Measurements from ENCODE around the gene FILIP1.

FILIP1 gene

DNA sequence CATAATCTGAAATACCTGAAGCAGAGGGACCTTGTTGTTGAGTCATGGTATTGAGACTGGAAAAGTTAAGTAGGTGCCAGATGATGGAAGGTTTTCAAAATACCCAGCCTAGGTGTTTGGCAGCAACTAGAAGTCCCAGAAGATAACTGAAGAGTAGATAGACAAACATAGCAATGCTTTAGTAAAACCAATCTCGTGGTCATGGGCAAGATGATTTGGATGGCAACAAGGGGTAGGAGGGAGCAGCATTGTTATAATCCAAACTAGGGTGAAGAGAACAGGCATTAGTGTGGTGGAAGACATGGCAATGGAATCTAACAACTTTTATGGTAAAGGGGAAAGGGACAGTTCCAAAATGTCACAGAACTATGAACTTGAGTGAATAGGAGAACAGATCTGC lies 2.3 kb downstream of the FILIP1 start:
- DNase-seq = no peak

GRCh38 chr6:75490706-75491105 lies 2.9 kb downstream of the FILIP1 start:
- no peak for DNase-seq

- no peak for DNase-seq
Observed at GRCh38 chr6:75489025-75489424, 4.6 kb downstream of the FILIP1 start.

- no peak for DNase-seq
Observed at GRCh38 chr6:75488033-75488432, 5.6 kb downstream of the FILIP1 start.

DNA sequence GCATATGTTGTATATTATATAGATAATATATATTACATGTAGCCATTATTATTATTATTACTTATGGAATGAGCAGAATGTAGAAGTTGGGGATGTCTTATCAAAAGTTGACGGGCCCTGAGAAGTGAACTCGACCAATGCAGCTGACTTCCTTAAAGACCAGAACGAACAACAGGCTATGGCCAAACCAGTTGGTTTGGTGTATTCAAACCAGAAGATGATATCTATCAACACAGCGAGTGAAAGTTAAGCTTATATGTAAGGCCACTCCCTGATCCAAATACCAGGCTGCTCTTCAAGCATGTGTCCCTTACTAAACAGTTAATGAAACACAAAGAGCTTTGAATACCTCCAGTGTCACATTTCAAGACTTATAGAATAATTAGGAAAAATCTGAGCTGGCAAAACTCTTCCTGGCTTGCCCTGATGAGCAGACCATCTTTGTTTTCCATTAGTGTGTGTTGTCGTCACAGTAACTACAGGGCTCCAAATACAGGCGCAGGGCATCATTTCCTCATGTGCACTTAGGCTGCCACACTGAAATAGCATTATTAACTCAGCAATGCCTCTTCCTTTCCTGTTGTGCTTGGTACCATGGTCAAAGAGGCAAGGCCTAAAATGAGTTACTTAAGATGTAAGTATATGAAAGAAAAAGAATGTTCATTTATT lies 6.6 kb downstream of the FILIP1 start:
- no peak for DNase-seq

DNA sequence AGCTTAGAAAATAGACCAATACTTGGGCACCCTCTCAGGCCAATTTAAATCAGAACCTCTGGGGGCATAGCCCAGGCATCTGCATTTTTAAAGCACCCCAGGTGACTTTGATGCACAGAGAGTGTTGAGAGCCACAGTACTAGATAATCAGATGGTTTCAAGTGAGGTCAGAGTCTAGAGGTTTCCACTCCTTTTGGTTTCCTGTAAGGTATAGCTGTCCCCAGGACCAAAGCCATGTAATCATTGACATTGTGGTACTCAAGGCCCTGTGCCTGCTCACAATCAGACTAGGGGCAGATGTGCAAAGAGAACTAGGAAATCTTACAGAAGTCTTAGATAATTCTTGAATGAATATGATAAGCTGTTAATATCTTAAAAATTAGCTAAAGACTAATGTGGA lies 9.1 kb downstream of the FILIP1 start:
- no peak for DNase-seq

GRCh38 chr6:75483136-75483952 lies 10.3 kb downstream of the FILIP1 start:
- DNase-seq = no peak

GRCh38 chr6:75481936-75482593 lies 11.5 kb downstream of the FILIP1 start:
- DNase-seq = no peak

DNA sequence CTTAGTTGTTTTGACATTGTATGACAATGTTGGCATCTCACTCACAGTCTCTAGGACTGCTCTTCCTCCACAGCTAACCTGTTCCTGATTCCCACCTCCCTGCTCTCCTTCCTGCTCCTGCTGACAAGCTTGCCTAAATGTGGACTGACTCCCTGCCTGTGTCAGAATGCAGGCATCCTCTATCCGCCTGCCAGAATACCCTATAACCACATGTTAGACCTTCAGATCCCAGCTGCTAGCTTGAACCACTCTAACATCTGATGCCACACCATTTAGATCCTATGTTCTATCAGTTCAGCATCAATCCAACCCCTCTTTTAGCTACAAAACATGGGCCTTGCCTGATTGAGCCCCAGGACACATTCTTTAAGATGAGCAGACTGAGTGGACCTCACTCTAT lies 12.2 kb downstream of the FILIP1 start:
- DNase-seq = no peak

- no peak for DNase-seq
Observed at GRCh38 chr6:75480425-75480824, 13.2 kb downstream of the FILIP1 start.

- no peak for DNase-seq
Observed at GRCh38 chr6:75479712-75480111, 13.9 kb downstream of the FILIP1 start.

DNA sequence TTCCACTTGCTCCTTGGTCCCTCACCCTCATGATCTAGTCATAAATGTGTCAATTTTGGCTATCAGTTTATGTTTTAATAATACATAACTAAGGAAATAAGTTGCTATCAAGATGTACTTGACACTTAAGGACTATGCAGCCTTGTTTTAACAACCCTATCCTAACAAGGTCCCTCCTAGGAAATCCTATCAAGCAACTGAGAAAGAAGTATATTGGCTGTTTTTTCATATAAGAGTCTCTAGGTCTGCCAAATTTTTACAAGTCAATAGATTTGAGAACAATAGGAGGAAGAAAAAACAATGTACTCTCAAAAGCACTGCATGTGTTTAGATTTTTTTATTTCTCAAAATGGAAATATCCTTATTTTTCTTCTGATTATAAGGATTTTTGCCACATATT lies 14.7 kb downstream of the FILIP1 start:
- no peak for DNase-seq

GRCh38 chr6:75472885-75473284 lies 20.7 kb downstream of the FILIP1 start:
- DNase-seq = no peak

DNA sequence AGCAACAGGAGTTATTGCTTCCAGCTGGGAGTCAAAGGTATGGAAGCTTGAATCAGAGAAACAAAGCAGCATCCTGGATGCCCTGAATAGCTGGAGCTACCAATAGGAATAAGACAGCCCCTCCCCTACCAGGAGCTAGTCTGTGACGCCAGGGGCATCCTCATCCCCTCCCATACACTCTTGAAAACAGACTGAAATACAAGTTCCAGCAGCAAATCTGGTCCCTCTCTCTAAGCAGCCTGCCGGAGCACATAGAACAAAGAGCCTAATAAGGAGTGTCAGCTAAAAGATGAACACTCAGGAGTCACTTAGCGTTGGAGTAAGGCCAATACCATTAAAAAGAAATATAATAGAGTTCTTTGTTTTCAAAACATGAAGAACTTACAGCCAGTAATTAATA lies 25.6 kb downstream of the FILIP1 start:
- DNase-seq = no peak

- DNase-seq = no peak
Observed at GRCh38 chr6:75467284-75467683, 26.3 kb downstream of the FILIP1 start.

- DNase-seq = no peak
Observed at GRCh38 chr6:75466636-75467035, 27.0 kb downstream of the FILIP1 start.

DNA sequence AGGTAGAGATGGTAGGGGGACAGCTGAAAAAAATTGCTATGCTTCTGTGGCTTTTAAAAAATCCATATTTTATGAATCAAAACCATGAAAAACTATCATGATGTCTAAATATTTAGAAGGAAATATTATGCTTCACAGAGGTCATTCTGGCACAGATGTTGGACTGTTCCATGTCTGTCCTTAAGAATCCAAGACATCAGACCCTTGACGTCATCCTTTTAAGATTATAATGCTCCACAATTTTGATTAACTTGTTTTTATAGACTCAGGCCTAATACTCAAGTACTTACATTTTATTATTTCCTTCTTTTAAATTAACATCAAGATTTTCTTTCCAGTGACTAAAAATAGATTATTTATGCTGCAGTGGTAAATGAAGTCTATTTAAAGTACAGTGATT lies 29.7 kb downstream of the FILIP1 start:
- DNase-seq = no peak

DNA sequence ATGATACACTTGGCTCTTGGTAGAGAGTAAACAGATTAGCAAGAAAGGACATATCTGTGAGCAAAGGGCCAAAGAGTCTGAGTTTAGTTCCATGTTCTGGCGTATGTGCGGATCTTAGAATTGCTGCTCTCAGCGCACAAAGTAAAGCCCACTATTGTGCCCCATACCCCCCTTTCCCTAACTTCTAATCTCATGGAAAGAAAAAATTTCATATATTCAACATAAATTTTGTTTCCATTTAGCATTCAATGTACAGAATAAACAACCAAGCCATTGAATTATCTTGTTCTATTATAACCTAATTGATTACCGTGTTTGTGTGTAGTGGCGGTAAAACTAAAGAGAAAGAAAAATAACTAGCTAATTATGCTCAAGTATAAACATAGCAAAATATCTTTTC lies 30.5 kb downstream of the FILIP1 start:
- DNase-seq = no peak

DNA sequence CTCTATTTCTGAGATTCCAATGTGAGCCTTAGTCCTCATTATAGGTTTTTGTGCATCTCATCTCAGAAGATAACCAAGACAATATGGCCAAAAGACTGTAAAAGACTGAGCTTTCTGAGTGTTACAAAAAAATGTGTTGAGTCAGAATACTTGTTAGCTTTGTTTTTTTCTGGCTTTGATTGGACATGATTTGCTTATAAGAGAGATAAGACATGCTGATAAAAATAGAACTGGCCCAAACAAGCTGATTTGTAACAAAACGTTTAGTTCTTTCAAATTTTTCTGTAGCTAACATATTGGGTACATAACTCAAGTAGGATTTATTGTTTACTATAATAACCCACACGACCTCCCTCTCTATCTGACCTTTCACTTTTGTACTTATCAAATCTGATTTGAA lies 32.9 kb downstream of the FILIP1 start:
- no peak for DNase-seq

DNA sequence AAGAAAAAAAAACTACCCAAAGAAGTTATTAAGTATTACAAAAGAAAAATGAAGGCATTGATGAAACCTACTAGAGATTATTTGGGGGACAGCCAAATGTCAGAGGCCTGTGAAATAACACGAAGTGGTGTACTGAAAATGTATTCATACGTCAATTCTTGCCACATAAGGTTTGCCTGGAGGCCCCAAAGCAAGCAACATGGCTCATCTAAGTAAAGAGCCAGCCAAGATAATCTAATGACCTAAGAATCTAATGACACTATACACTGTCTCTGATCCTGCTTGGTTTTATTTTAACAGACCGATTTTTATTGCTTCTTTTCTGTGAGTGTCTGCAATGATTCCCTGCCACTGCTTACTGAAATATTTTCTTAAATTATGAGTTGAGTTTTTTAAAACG lies 34.7 kb downstream of the FILIP1 start:
- DNase-seq = no peak

DNA sequence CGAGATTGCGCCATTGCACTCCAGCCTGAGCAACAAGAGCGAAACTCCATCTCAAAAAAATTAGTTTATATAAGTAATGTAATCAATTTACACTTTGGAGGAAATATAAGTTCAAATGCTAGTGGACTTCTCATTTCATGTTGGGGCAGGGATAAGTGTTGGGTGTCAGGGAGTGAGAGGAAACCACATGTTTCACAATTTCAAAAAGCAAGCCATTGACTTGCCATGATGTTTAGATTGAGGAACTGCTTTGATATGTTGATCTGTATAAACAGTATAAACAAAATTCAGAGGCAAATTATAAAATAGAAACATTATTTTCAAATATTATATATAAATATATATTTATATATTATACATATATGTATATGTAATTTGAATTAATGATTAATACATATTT lies 42.7 kb downstream of the FILIP1 start:
- no peak for DNase-seq

DNA sequence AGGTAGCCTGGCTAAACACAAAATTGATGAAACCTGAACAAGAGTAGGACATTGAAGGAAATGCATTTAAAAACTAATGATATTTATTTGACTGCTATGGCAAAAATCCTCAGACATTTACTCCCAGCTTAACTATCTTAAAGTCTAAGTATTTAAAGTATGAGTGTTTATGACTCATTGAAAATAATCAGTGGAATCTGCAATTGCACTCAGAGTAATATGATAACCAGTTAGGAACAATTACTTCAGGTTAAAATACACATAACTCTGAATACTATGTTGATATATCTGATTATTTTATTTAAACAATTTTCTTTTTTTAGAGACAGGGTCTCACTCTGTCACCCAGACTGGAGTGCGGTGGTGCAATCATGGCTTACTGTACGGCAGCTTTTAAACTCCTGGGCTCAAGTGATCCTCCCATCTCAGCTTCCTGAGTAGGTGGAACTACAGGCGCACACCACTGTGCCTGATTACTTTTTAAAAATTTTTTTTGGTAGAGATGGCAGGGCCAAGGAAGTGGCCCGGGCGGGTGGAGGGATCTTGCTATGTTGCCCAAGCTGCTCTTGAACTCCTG lies 43.9 kb downstream of the FILIP1 start:
- no peak for DNase-seq

GRCh38 chr6:75446241-75446880 lies 47.2 kb downstream of the FILIP1 start:
- DNase-seq = no peak
